Measurements from ENCODE around the gene ACSM5. TPM values are rescaled to one million over a fixed set of nuclear protein-coding genes. Genes with fewer than 3 reads are reported as not detected.

The ACSM5 gene
- total and polyA plus RNA-seq, 2 experiments from 2014 or later = not detected

- Histone ChIP-seq H4K20me1 (ENCODE audit: insufficient read depth) (no peaks in the 10 kb centered on the region), H3K9me2 (ENCODE audit: insufficient read depth) (no peaks in the 10 kb centered on the region), H3K4me2 (ENCODE audit: unreplicated experiment) (no peak overlapping the region), H2AFZ (no peak overlapping the region), H3K36me3 (ENCODE audit: low read depth) (no peaks in the 10 kb centered on the region), H3K27me3 (replicated peaks; ENCODE audit: insufficient read depth) (no peaks in the 10 kb centered on the region), H3K4me3 (no peak overlapping the region), H3K4me1 (ENCODE audit: insufficient read depth) (no peaks in the 10 kb centered on the region), H3F3A (ENCODE audit: insufficient read depth) (no peaks in the 10 kb centered on the region), H3K27ac (no peak overlapping the region), H3K9me3 (ENCODE audit: low read depth) (no peaks in the 10 kb centered on the region), H3K9ac (no peak overlapping the region), H3K79me2 (ENCODE audit: insufficient read depth) (no peaks in the 10 kb centered on the region)
- WGBS, 2 experiments (ENCODE audit: low coverage in 1 of 2, low lambda C conversion rate in 2 of 2, missing lambda C conversion rate in 2 of 2) = 18 to 20% methylated on average over 1 of the region's 1 CpG
- no peak for DNase-seq
- in situ Hi-C loops (cut with MboI) = no loop called here
- TF ChIP-seq EZH2phosphoT487 (IDR thresholded peaks at IDR 0.05; ENCODE audit: insufficient read depth, low read depth) (no peak), EZH2 (IDR thresholded peaks at IDR 0.05; ENCODE audit: insufficient read depth, poor library complexity, severe bottlenecking) (no peak)
These were observed 75.4 kb downstream of the ACSM5 start for GRCh38 chr16:20484726-20485125.

- no peaks in the 10 kb centered on the region for H3K27me3 ChIP-seq (replicated peaks; ENCODE audit: insufficient read depth)
- TF ChIP-seq EZH2phosphoT487 (IDR thresholded peaks at IDR 0.05; ENCODE audit: insufficient read depth, low read depth) (no peak), EZH2 (IDR thresholded peaks at IDR 0.05; ENCODE audit: insufficient read depth, poor library complexity, severe bottlenecking) (no peak)
- in situ Hi-C loops (cut with MboI) = no loop called here
- no peak overlapping the region for H3K4me3 ChIP-seq
- no peak overlapping the region for H3K4me2 ChIP-seq (ENCODE audit: unreplicated experiment)
- no peak for DNase-seq
- 0 to 6% methylated on average over 1 of the region's 1 CpG for WGBS, 2 experiments (ENCODE audit: low coverage in 1 of 2, low lambda C conversion rate in 2 of 2, missing lambda C conversion rate in 2 of 2)
- no peaks in the 10 kb centered on the region for H3F3A ChIP-seq (ENCODE audit: insufficient read depth)
- no peaks in the 10 kb centered on the region for H3K79me2 ChIP-seq (ENCODE audit: insufficient read depth)
- H3K36me3 ChIP-seq (ENCODE audit: low read depth) = no peaks in the 10 kb centered on the region
- H4K20me1 ChIP-seq (ENCODE audit: insufficient read depth) = no peaks in the 10 kb centered on the region
- H3K9me2 ChIP-seq (ENCODE audit: insufficient read depth) = no peaks in the 10 kb centered on the region
- no peaks in the 10 kb centered on the region for H3K9me3 ChIP-seq (ENCODE audit: low read depth)
- H3K27ac ChIP-seq = no peak overlapping the region
- H3K9ac ChIP-seq = no peak overlapping the region
- no peaks in the 10 kb centered on the region for H3K4me1 ChIP-seq (ENCODE audit: insufficient read depth)
- H2AFZ ChIP-seq = no peak overlapping the region
These were observed 76.1 kb downstream of the ACSM5 start for GRCh38 chr16:20485408-20485807.

Other genes starting within 250 kb of the ACSM5 start
- not detected in 2 replicates for gene GP2, start 82.0 kb upstream of the ACSM5 start, total RNA-seq (2014; rRNA removed; shearing (Covaris generic))
- not detected in 2 replicates for gene GP2, start 82.0 kb upstream of the ACSM5 start, polyA plus RNA-seq (2016; fragmentation: Nextera tagmentation; extraction: Ambion mirVana)
- not detected in 2 replicates for gene UMOD, start 56.8 kb upstream of the ACSM5 start, total RNA-seq (2014; rRNA removed; shearing (Covaris generic))
- not detected in 2 replicates for gene UMOD, start 56.8 kb upstream of the ACSM5 start, polyA plus RNA-seq (2016; fragmentation: Nextera tagmentation; extraction: Ambion mirVana)
- gene PDILT, start 4.8 kb upstream of the ACSM5 start, total RNA-seq (2014; rRNA removed; shearing (Covaris generic)) = not detected in 2 replicates
- gene PDILT, start 4.8 kb upstream of the ACSM5 start, polyA plus RNA-seq (2016; fragmentation: Nextera tagmentation; extraction: Ambion mirVana) = not detected in 2 replicates
- gene ACSM2A, start 42.0 kb downstream of the ACSM5 start, total RNA-seq (2014; rRNA removed; shearing (Covaris generic)) = not detected in 2 replicates
- not detected in 2 replicates for gene ACSM2A, start 42.0 kb downstream of the ACSM5 start, polyA plus RNA-seq (2016; fragmentation: Nextera tagmentation; extraction: Ambion mirVana)
- not detected in 2 replicates for gene ACSM2B, start 166.8 kb downstream of the ACSM5 start, total RNA-seq (2014; rRNA removed; shearing (Covaris generic))
- not detected in 2 replicates for gene ACSM2B, start 166.8 kb downstream of the ACSM5 start, polyA plus RNA-seq (2016; fragmentation: Nextera tagmentation; extraction: Ambion mirVana)

Measured in GM23248 (cell line).